Hepatocyte (in vitro differentiated cells): ENCODE data around the gene AP3S2. TPM values are rescaled to one million over a fixed set of nuclear protein-coding genes. Genes with fewer than 3 reads are reported as not detected.

ENCODE experiments used
- DNase-seq: peaks from one replicate; pipeline ENCODE4 v3.0.0-alpha.2; 2016; ENCODE audit warnings: low spot score
- H2AFZ ChIP-seq: fragments of 200-600 bp; sonication (generic); 2 replicates; pipeline ENCODE4 v1.6.0; 2016; ENCODE audit warnings: antibody characterized with exemption, mild to moderate bottlenecking
- H3K27ac ChIP-seq: fragments of 200-600 bp; sonication (generic); 2 replicates; pipeline ENCODE4 v1.5.1; 2016; ENCODE audit warnings: mild to moderate bottlenecking
- H3K27me3 ChIP-seq: fragments of 200-600 bp; sonication (generic); 2 replicates; pipeline ENCODE4 v1.6.1; 2016
- H3K36me3 ChIP-seq: fragments of 200-600 bp; sonication (generic); replicated peaks from 2 replicates; pipeline ENCODE4 v1.5.1; 2016; ENCODE audit warnings: low read depth; ENCODE audit not compliant: insufficient read depth
- H3K4me1 ChIP-seq: fragments of 200-600 bp; sonication (generic); 2 replicates; pipeline ENCODE4 v1.5.1; 2016; ENCODE audit warnings: mild to moderate bottlenecking, moderate library complexity; ENCODE audit not compliant: insufficient read depth
- H3K4me2 ChIP-seq: fragments of 200-600 bp; sonication (generic); 2 replicates; pipeline ENCODE4 v1.6.0; 2016
- H3K4me3 ChIP-seq: fragments of 200-600 bp; sonication (generic); 2 replicates; pipeline ENCODE4 v1.5.1; 2016; ENCODE audit warnings: mild to moderate bottlenecking
- H3K79me2 ChIP-seq: fragments of 200-600 bp; sonication (generic); 2 replicates; pipeline ENCODE4 v1.6.0; 2017; ENCODE audit warnings: mild to moderate bottlenecking
- H3K9me2 ChIP-seq: fragments of 200-600 bp; sonication (generic); replicated peaks from 2 replicates; pipeline ENCODE4 v1.6.0; 2017; ENCODE audit warnings: mild to moderate bottlenecking; ENCODE audit not compliant: insufficient read depth
- H3K9me3 ChIP-seq: fragments of 200-600 bp; sonication (generic); 2 replicates; pipeline ENCODE4 v1.5.1; 2016; ENCODE audit warnings: low read depth, mild to moderate bottlenecking
- H4K20me1 ChIP-seq: fragments of 200-600 bp; sonication (generic); 2 replicates; pipeline ENCODE4 v1.6.0; 2016; ENCODE audit warnings: mild to moderate bottlenecking; ENCODE audit not compliant: insufficient read depth, poor library complexity, severe bottlenecking
- CTCF ChIP-seq: fragments of 200-600 bp; sonication (generic); IDR thresholded peaks from 2 replicates; pipeline ENCODE4 v1.5.1; 2016; ENCODE audit warnings: antibody characterized with exemption, mild to moderate bottlenecking; ENCODE audit not compliant: poor library complexity
- EZH2 ChIP-seq: fragments of 200-600 bp; sonication (generic); IDR thresholded peaks from 2 replicates; pipeline ENCODE4 v1.6.1; 2016; ENCODE audit warnings: antibody characterized with exemption, mild to moderate bottlenecking, borderline replicate concordance
- EZH2phosphoT487 ChIP-seq: fragments of 200-600 bp; sonication (generic); IDR thresholded peaks from one replicate; pipeline ENCODE4 v1.6.1; 2018; ENCODE audit warnings: antibody characterized with exemption, mild to moderate bottlenecking, low read depth, moderate library complexity; ENCODE audit not compliant: unreplicated experiment, severe bottlenecking
- WGBS: methylation state at CpG from one replicate; pipeline ENCODE4 v1.1.6; 2016; ENCODE audit warnings: low lambda C conversion rate; ENCODE audit errors: missing lambda C conversion rate; 5-methylcytosine and 5-hydroxymethylcytosine counted together
- polyA plus RNA-seq: library from polyadenylated mRNA; unstranded; fragments of >200 nt; fragmentation: Nextera tagmentation; extraction: Ambion mirVana; gene quantifications from 2 replicates; pipeline ENCODE4 v1.2.1, GENCODE V29; 2016
- total RNA-seq: library from RNA; depleted of rRNA; stranded (reverse); fragments of >200 nt; gene quantifications from 2 replicates; pipeline ENCODE4 v1.2.3, GENCODE V29; 2014

Gene AP3S2
- total and polyA plus RNA-seq, 2 experiments from 2014 or later: 14.2 to 61.2 TPM

GRCh38 chr15:89826671-89827655 lies 66.8 kb downstream of the AP3S2 start:
- no peaks in the 10 kb centered on the region for H3K27me3 ChIP-seq
- H3K4me2 ChIP-seq: no peak overlapping the region
- no peak for TF ChIP-seq EZH2phosphoT487
- no peak for TF ChIP-seq EZH2
- no peak for TF ChIP-seq CTCF
- H3K27ac ChIP-seq: no peak overlapping the region
- H3K4me3 ChIP-seq: no peak overlapping the region
- H2AFZ ChIP-seq: no peak overlapping the region
- H3K9me2 ChIP-seq: no peaks in the 10 kb centered on the region
- no peak for DNase-seq
- H3K4me1 ChIP-seq: peaks cover 15% of the 10 kb centered on the region
- H4K20me1 ChIP-seq: no peaks in the 10 kb centered on the region
- no peaks in the 10 kb centered on the region for H3K9me3 ChIP-seq
- no peaks in the 10 kb centered on the region for H3K79me2 ChIP-seq
- no peaks in the 10 kb centered on the region for H3K36me3 ChIP-seq
- 93% methylated on average over 13 of the region's 13 CpGs for WGBS

GRCh38 chr15:89825271-89825940 lies 68.4 kb downstream of the AP3S2 start:
- no peak for TF ChIP-seq EZH2
- H3K4me3 ChIP-seq: no peak overlapping the region
- WGBS: 93% methylated on average over 10 of the region's 10 CpGs
- H3K4me1 ChIP-seq: peaks cover 15% of the 10 kb centered on the region
- H3K9me2 ChIP-seq: no peaks in the 10 kb centered on the region
- H3K9me3 ChIP-seq: no peaks in the 10 kb centered on the region
- H3K27me3 ChIP-seq: no peaks in the 10 kb centered on the region
- no peak overlapping the region for H2AFZ ChIP-seq
- no peaks in the 10 kb centered on the region for H3K79me2 ChIP-seq
- DNase-seq: no peak
- no peaks in the 10 kb centered on the region for H4K20me1 ChIP-seq
- H3K27ac ChIP-seq: no peak overlapping the region
- H3K36me3 ChIP-seq: no peaks in the 10 kb centered on the region
- H3K4me2 ChIP-seq: no peak overlapping the region

GRCh38 chr15:89824607-89824867 lies 69.3 kb downstream of the AP3S2 start:
- Histone ChIP-seq H3K4me2 (no peak overlapping the region), H3K27ac (no peak overlapping the region), H3K79me2 (no peaks in the 10 kb centered on the region), H3K4me1 (peaks cover 15% of the 10 kb centered on the region), H3K4me3 (no peak overlapping the region), H2AFZ (no peak overlapping the region), H4K20me1 (no peaks in the 10 kb centered on the region), H3K9me2 (no peaks in the 10 kb centered on the region), H3K9me3 (no peaks in the 10 kb centered on the region), H3K27me3 (no peaks in the 10 kb centered on the region), H3K36me3 (no peaks in the 10 kb centered on the region)
- no peak for TF ChIP-seq EZH2
- 86% methylated on average over 7 of the region's 7 CpGs for WGBS
- DNase-seq: no peak

GRCh38 chr15:89823836-89824606 lies 69.8 kb downstream of the AP3S2 start:
- Histone ChIP-seq H3K4me2 (no peak overlapping the region), H3K9me2 (no peaks in the 10 kb centered on the region), H3K36me3 (no peaks in the 10 kb centered on the region), H4K20me1 (no peaks in the 10 kb centered on the region), H3K9me3 (no peaks in the 10 kb centered on the region), H3K79me2 (no peaks in the 10 kb centered on the region), H3K27me3 (no peaks in the 10 kb centered on the region), H3K4me3 (no peak overlapping the region), H3K4me1 (peaks cover 13% of the 10 kb centered on the region), H2AFZ (no peak overlapping the region), H3K27ac (no peak overlapping the region)
- 93% methylated on average over 16 of the region's 16 CpGs for WGBS
- no peak for DNase-seq
- TF ChIP-seq EZH2: no peak
- no peak for TF ChIP-seq CTCF
- no peak for TF ChIP-seq EZH2phosphoT487
